Measurements from ENCODE around the gene TCF12.

The TCF12 gene

GRCh38 chr15:57169643-57170042 lies 251.2 kb downstream of the TCF12 start:
- DNase-seq (ENCODE audit: low read depth in 2 of 2) = no peak

GRCh38 chr15:57171426-57171825 lies 253.0 kb downstream of the TCF12 start:
- no peak for DNase-seq (ENCODE audit: low read depth in 2 of 2)

DNA sequence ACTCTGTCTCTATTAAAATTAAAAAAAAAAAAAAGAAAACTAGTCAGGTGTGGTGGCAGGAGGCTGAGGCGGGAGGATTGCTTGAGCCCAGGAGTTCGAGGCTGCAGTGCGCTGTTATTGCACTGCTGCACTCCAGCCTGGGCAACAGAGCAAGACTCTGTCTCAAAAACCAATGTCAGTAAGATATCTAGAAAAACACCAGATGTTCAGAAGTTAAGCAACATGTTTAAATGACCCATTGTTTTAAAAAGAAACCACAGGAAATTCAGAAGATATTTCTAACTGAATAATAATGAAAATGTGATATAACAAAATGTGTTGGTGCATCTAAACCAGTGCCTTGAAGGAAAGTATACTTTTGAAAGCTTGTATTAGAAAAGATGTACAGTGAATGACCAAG lies 254.5 kb downstream of the TCF12 start:
- no peak for DNase-seq (ENCODE audit: low read depth in 2 of 2)

DNA sequence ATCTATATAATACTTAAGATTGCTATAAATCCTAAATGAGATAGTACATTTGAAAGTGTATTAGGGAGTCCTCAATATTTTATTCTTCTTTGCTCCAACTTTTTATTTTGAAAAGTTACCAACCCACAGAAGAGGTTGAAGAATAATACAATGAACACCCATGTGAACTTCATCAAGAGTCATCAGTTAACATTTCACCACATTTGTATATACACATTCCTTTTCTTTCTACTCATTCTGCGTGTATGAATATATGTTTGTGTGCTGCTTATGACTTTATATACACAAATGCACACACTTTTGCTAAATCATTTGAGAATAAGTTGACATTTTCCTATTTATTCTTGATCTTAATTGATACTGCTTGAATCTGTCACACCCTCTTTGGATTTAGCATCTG lies 264.6 kb downstream of the TCF12 start:
- no peak for DNase-seq (ENCODE audit: low read depth in 2 of 2)

DNA sequence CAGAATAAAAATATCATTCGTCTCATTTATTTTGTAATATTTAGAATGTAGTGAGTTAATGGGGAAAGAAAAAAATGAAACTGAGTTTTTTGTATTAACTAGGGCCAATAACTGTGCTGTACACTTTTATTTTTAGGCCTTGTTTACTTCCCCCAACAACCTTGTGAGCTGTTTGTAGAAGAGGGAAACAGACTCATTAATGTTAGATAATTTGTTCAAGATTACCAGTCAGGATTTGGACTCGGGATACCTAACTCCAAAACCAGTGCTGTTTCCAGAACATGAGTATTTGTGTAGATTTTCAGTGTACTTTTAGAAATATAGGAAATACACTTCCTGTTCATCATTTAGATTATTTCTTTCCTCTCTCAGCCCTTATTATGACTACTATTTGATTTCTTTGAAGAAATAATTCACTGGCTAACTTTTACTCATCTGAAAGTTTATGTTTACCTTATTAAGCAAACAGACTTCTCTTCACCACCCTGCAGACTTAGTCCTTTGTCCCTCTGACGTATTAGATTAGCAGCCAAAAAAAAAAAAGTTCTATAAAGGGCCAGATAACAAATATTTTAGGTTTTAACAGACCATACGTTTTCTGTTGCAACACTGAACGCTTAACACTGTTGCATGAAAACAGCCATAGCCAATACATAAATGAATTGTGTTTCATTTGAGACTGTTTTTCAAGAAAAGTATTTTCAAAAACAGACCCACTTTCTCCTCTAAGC lies 265.3 kb downstream of the TCF12 start:
- DNase-seq (ENCODE audit: low read depth in 2 of 2) = no peak

DNA sequence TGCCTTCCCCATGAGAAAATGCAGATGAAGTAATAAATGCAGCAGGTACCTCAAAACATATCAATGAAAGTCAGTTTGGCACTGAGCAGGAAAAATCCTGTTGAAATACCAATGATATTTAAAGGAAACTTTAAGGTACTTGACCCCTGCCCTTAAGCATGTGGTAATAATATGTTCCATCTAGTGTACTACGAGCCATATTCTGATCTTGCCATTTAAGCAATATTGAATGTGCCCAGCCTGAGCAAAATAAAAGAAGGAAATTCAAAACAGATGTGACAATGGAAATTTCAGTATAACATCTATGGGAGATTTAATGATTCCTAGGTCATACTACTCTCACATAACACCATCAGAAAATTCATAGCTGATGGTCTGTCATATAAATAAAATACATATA lies 266.1 kb downstream of the TCF12 start:
- no peak for DNase-seq (ENCODE audit: low read depth in 2 of 2)

- no peak for DNase-seq (ENCODE audit: low read depth in 2 of 2)
These were observed 267.1 kb downstream of the TCF12 start for GRCh38 chr15:57185507-57186074.

GRCh38 chr15:57189466-57189865 lies 271.0 kb downstream of the TCF12 start:
- no peak for DNase-seq (ENCODE audit: low read depth in 2 of 2)

DNA sequence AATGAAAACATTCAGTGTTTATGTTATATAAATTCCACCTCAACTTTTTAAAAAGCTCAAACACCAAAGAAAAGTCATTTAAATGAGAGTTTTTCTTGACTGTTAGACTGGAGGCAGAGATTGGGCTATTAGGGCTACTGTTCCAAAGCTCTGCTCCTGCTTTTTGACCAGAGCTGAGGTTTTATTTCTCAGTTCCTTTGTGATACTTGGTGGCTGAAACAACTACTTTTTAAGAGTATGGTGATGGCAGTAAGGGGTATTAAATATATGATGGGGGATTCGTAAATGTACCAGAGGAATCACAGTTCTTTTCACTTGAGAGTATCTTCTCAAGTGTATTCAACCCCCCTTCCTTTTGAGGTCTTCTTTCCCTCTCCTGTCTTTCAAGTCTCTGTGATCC lies 271.8 kb downstream of the TCF12 start:
- no peak for DNase-seq (ENCODE audit: low read depth in 2 of 2)

DNA sequence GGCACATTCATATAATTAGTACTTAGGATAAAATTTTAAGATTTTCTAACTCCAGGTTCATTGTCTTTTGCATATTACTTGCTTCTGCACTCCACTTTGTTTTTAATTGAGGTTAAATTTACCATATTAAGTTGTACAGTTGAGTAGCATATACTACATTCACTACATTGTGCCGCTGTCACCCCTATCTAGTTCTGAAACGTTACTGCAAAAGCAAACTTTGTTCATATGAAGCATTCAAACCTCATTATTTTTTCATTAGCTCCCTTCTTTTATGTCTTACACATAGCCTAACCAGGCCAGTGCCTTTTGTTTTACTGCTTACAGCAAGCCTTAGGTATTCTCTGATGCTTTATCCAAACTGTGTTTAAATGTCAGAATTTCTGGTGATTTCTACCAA lies 274.7 kb downstream of the TCF12 start:
- DNase-seq (ENCODE audit: low read depth in 2 of 2) = no peak

DNA sequence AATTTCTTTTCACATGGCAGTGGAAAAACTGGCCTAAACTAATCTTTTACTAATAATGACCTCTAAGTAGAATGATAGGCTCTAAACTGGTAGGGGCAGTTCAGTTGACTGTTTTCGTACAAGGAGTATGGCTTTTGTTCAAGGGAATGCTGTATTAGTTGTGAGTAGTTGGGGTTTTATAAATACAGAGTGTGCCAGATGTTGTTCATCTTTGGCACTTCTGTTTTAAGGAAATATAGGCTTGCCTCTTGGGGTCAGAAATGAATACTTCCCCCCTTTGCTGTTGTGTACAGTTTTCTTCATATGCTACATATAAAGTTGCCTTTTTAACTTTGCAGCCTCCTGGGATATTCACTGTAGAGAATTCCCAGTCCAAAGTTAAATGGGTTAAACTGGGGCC lies 276.9 kb downstream of the TCF12 start:
- no peak for DNase-seq (ENCODE audit: low read depth in 2 of 2)

- no peak for DNase-seq (ENCODE audit: low read depth in 2 of 2)
These were observed 278.4 kb downstream of the TCF12 start for GRCh38 chr15:57196865-57197264.

GRCh38 chr15:57198131-57198530 lies 279.7 kb downstream of the TCF12 start:
- no peak for DNase-seq (ENCODE audit: low read depth in 2 of 2)

- no peak for DNase-seq (ENCODE audit: low read depth in 2 of 2)
These were observed 280.3 kb downstream of the TCF12 start for GRCh38 chr15:57198654-57199291.

- no peak for DNase-seq (ENCODE audit: low read depth in 2 of 2)
These were observed 283.1 kb downstream of the TCF12 start for GRCh38 chr15:57201578-57201977.

GRCh38 chr15:57203906-57204305 lies 285.5 kb downstream of the TCF12 start:
- DNase-seq (ENCODE audit: low read depth in 2 of 2) = no peak

- no peak for DNase-seq (ENCODE audit: low read depth in 2 of 2)
These were observed 286.8 kb downstream of the TCF12 start for GRCh38 chr15:57205027-57205855.

DNA sequence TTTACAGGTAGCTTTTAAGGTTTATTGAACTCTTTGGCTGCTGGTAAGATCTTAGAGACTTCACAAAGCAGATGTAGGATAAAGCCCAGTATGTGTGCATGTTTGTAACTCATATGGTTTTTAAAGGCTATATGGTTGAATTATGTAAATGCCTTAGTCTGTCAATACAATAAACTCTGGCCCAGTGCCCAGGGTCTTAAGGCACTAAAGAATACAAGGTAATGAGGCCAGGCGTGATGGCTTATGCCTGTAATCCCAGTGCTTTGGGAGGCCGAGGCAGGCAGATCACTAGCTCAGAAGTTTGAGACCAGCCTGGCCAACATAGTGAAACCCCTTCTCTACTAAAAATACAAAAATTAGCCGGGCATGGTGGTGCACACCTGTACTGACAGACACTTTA lies 287.6 kb downstream of the TCF12 start:
- no peak for DNase-seq (ENCODE audit: low read depth in 2 of 2)

- DNase-seq (ENCODE audit: low read depth in 2 of 2) = no peak
These were observed 295.4 kb downstream of the TCF12 start for GRCh38 chr15:57213862-57214261.

DNA sequence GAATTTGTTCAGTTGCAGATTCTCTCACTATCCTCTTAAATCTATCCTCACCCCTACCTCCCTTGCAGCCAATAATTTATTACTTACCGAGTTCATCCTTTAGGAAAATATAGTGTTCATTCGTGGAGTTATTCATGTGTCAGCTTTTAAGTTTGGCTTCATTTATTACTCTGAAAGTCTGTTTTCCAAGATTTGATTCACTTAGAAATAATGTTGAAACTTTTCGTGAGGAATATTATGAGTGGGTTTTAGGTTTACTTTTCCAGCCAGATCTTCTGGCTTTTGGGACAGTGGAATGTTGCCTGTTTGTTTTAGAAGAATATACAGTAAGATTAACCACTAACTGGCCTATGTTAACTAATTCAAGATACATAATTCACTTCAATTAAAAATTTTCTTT lies 296.9 kb downstream of the TCF12 start:
- DNase-seq (ENCODE audit: low read depth in 2 of 2) = no peak

GRCh38 chr15:57215881-57216280 lies 297.4 kb downstream of the TCF12 start:
- no peak for DNase-seq (ENCODE audit: low read depth in 2 of 2)

- no peak for DNase-seq (ENCODE audit: low read depth in 2 of 2)
These were observed 297.8 kb downstream of the TCF12 start for GRCh38 chr15:57216288-57216687.

Measured in stimulated activated CD4-positive, alpha-beta T cell treated with anti-CD3 and anti-CD28 coated beads, Interleukin-1b, Interleukin-23, amount 100 ng/mL, for 1 hour (primary cell).